ENCODE measurements around the gene TLR1. TPM values are rescaled to one million over a fixed set of nuclear protein-coding genes. Genes with fewer than 3 reads are reported as not detected.
A peak's percentile ranks its signal among the peaks of the same experiment; 100 is the strongest.

TLR1 gene
- total RNA-seq, 2 donors from 2014 or later = 16.6 to 22.9 TPM

DNA sequence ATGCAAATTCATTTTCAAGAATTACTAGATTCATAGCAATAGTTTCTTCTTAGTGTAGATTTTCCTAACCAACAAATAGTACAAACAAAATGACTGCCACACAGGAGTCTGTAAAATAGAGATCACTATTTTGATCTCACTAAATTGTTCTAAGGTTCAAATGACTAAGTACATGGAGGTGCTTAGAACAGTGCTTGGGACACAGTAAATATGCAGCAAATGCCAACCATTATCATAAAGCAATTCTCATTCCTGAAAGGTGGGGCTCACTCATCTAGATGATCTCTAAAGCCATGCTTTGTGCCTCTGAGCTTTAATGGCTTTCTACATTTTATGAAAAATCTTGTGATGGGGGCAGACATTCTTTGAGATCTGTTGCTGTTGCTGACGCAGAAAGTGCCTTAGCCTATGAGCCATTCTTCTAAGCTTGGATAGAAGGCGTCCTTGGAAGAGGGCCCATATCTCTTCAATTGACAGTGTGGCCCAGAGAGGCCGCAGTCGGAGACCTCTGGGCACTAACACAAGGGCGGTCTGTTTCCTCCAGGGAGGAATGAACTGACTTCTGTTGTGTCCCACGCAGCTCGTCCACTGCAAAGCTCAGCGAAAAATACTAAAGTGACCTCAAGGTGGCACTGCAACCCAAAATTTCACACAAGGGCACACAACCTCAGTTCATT is 45.3 kb downstream of the TLR1 start:
- no peak overlapping the region for H3K27ac Mint-ChIP-seq
- no peak overlapping the region for H3K4me3 Mint-ChIP-seq
- DNase-seq = peak in 2 of 3 donors; percentile 13 to 50

DNA sequence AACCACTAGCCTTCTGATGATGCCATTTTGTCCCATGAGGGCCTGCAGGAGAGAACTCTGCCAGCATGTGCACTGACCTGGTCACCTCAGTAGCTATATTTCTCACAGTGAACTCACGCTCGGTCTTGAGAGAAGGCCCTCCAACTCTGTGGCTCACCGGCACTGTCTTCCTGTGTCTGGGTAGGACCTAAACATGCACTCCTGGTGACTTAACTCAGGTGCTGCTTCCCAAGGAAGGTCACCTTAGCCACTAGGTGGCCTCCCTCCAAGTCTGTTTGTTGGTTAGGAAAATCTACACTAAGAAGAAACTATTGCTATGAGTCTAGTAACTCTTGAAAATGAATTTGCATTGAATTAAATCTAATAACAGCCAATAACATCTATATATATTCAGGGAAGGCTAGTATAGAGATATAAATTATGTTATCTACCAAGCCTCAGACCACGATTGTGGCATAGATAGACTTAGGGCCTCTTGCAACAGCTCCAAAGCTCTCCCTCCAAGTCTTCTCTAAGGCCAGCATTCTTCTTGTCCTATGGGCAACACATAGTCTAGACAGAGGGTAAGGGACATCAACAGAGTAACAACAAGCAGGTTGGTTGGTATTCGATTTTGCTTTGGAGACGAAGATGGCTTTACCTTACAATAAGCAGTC is 46.5 kb downstream of the TLR1 start:
- DNase-seq = no peak
- Mint-ChIP-seq H3K4me1 (peaks cover 15% of the 10 kb centered on the region), H3K27me3 (peaks cover 6% of the 10 kb centered on the region), H3K4me3 (no peak overlapping the region), H3K27ac (no peak overlapping the region), H3K36me3 (ENCODE audit: low read depth) (peaks cover 2% of the 10 kb centered on the region)
- no peak for ATAC-seq
- H3K9me3 ChIP-seq (ENCODE audit: control insufficient read depth, low read length, poor library complexity, severe bottlenecking) = no peaks in the 10 kb centered on the region

More for the DNA sequence above, 45.3 kb downstream of the TLR1 start:
- peaks cover 15% of the 10 kb centered on the region for H3K4me1 Mint-ChIP-seq
- peak; percentile 65 for ATAC-seq
- H3K36me3 Mint-ChIP-seq (ENCODE audit: low read depth) = peaks cover 2% of the 10 kb centered on the region
- no peaks in the 10 kb centered on the region for H3K9me3 ChIP-seq (ENCODE audit: control insufficient read depth, low read length, poor library complexity, severe bottlenecking)
- peaks cover 6% of the 10 kb centered on the region for H3K27me3 Mint-ChIP-seq

- H3K27me3 Mint-ChIP-seq = no peaks in the 10 kb centered on the region
- ATAC-seq (no peak), DNase-seq (no peak)
- no peak overlapping the region for H3K4me3 Mint-ChIP-seq
- no peak overlapping the region for H3K27ac Mint-ChIP-seq
- no peaks in the 10 kb centered on the region for H3K36me3 Mint-ChIP-seq (ENCODE audit: low read depth)
- H3K4me1 Mint-ChIP-seq = peaks cover 2% of the 10 kb centered on the region
- H3K9me3 ChIP-seq (ENCODE audit: control insufficient read depth, low read length, poor library complexity, severe bottlenecking) = no peaks in the 10 kb centered on the region
Measured at GRCh38 chr4:38752941-38753806, 51.4 kb downstream of the TLR1 start.

DNA sequence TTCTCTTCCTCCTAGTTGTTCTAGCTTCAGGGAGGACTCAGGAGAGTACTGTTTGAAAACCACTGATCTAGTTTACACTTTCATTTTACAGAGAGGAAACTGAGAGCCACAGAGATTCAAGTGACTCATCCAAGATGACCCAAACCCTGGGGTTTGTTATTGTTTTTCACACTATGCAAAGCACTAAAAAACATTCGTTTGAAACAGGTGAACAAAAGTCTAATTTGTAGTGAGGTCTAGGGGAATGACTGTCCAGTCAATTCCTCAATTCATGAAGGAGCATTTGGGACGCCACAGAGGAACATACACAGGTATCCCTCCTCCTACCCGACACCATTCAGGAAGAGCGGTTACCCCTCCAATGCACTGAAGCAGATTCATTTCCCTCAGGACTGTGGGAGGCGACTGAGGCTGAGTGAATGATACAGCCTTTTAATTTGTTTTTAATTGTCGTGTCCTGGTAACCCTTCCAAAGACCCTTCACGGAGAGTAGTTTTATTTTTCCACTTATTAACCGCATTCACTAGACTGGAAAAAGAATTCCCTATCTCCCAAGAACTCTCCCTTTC is 52.1 kb downstream of the TLR1 start:
- H3K4me1 Mint-ChIP-seq = peaks cover 2% of the 10 kb centered on the region
- no peaks in the 10 kb centered on the region for H3K27me3 Mint-ChIP-seq
- no peak overlapping the region for H3K4me3 Mint-ChIP-seq
- no peak overlapping the region for H3K27ac Mint-ChIP-seq
- no peaks in the 10 kb centered on the region for H3K36me3 Mint-ChIP-seq (ENCODE audit: low read depth)
- ATAC-seq = no peak
- no peak for DNase-seq
- no peaks in the 10 kb centered on the region for H3K9me3 ChIP-seq (ENCODE audit: control insufficient read depth, low read length, poor library complexity, severe bottlenecking)

GRCh38 chr4:38751341-38752010 is 53.1 kb downstream of the TLR1 start:
- Mint-ChIP-seq H3K27ac (no peak overlapping the region), H3K4me3 (no peak overlapping the region), H3K27me3 (no peaks in the 10 kb centered on the region), H3K4me1 (peaks cover 2% of the 10 kb centered on the region), H3K36me3 (ENCODE audit: low read depth) (no peaks in the 10 kb centered on the region)
- ATAC-seq = no peak
- H3K9me3 ChIP-seq (ENCODE audit: control insufficient read depth, low read length, poor library complexity, severe bottlenecking) = no peaks in the 10 kb centered on the region
- no peak for DNase-seq

- Mint-ChIP-seq H3K27me3 (no peaks in the 10 kb centered on the region), H3K4me1 (peaks cover 2% of the 10 kb centered on the region), H3K36me3 (ENCODE audit: low read depth) (no peaks in the 10 kb centered on the region), H3K4me3 (no peak overlapping the region), H3K27ac (no peak overlapping the region)
- DNase-seq (no peak), ATAC-seq (no peak)
- no peaks in the 10 kb centered on the region for H3K9me3 ChIP-seq (ENCODE audit: control insufficient read depth, low read length, poor library complexity, severe bottlenecking)
Measured at GRCh38 chr4:38749336-38749735, 55.3 kb downstream of the TLR1 start.

GRCh38 chr4:38747629-38748028 is 57.0 kb downstream of the TLR1 start:
- H3K27ac Mint-ChIP-seq = no peak overlapping the region
- H3K4me1 Mint-ChIP-seq = peaks cover 5% of the 10 kb centered on the region
- DNase-seq (no peak), ATAC-seq (no peak)
- peaks cover 6% of the 10 kb centered on the region for H3K27me3 Mint-ChIP-seq
- H3K4me3 Mint-ChIP-seq = no peak overlapping the region
- H3K36me3 Mint-ChIP-seq (ENCODE audit: low read depth) = peaks cover 2% of the 10 kb centered on the region
- no peaks in the 10 kb centered on the region for H3K9me3 ChIP-seq (ENCODE audit: control insufficient read depth, low read length, poor library complexity, severe bottlenecking)

Other genes with a start within 250 kb of the TLR1 start
- gene KLF3, start 140.6 kb downstream of the TLR1 start, total RNA-seq = 10 to 100 TPM; 91.7 to 95.2 TPM
- gene TLR10, start 21.8 kb downstream of the TLR1 start, total RNA-seq = 1 to 10 TPM in 1 of 2 donors, not detected in 1; 1.1 TPM
- 1 to 10 TPM; 2.8 to 6.4 TPM for gene TLR6, start 52.0 kb upstream of the TLR1 start, total RNA-seq
- gene FAM114A1, start 63.0 kb upstream of the TLR1 start, total RNA-seq = under 1 TPM in 1 of 2 donors, not detected in 1; 0.50 TPM
- 10 to 100 TPM; 25.6 to 30.2 TPM for gene TMEM156, start 227.6 kb upstream of the TLR1 start, total RNA-seq

All from T-helper 17 cell (primary cell).